AG08395 (cell line): ENCODE data around the gene PIAS4.

Experiments
- DNase-seq: peaks from one replicate; pipeline ENCODE4 v3.0.0; 2012; ENCODE audit warnings: mixed read lengths, low spot score

Gene PIAS4

DNA sequence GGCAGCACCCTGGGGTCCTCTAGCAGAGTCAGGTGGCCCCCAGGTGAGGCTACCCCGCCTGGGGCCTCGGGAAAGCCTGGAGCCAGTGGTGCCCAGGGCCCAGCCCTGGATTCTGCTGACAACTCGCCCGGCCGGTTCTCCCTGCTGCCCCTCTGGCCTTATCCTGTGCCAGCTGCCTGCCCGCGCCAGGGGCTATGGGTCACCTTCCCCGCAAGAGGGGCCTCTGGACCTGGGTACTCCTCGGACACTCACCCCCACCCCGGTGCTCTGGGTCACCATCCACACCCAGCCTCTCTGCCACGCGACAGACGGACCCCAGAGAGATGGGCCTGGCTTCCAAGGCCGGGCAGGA, 35.2 kb downstream of the PIAS4 start:
- DNase-seq: no peak

DNA sequence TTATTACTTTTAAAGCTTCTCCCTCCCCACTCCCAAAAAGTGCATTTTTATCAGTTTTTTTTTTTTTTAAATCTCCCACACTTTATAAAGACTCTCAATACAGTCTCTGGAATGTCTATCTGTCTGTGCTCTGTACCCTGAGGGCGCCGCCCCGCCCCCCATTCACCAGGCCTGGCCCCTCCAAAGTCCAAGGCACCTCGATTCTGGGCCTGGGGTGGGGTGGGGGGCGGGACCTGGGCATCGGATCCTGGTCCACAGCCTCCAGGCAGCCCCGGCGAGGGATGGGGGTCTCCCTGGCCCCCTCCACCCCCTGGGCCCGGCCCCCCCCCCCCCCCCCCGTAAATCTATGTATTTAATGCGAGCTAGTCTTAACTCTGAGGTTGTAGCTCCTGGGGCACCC, 35.9 kb downstream of the PIAS4 start:
- no peak for DNase-seq

DNA sequence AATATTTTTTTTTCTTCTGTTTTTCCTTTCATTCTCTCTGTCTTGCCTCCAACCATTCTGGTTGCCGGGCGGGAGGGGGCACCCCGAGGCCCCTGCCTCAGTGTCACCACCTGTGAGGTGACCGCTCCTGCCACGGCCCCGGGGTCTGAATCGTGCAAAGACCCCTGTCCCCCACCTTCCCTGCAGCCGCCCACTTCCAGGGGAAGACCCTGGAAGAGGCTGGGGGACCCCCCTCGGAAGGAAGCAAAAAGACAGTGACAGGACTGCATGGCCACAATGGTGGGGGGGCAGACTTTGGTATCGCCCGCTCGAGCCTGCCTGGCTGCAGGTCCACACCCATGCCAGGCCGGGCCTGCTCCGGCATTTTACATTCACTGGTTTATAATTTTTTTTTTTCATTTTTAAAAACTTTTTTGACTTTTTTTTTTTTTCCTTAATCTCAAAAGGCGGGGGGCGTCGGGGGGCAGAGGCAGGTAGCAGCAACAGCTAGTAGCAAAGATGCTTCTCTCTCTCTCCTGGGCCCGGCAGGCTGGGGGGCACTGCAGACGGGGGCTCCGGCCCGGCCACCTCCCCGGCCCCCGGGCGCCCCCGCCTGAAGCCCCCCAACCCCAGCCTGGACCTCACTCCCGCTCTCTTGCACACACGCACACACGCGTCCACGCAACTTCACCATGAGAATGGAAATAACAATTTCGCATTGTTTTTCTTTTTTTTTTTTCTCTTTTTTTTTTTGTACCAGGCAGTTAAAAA, 36.6 kb downstream of the PIAS4 start:
- no peak for DNase-seq

DNA sequence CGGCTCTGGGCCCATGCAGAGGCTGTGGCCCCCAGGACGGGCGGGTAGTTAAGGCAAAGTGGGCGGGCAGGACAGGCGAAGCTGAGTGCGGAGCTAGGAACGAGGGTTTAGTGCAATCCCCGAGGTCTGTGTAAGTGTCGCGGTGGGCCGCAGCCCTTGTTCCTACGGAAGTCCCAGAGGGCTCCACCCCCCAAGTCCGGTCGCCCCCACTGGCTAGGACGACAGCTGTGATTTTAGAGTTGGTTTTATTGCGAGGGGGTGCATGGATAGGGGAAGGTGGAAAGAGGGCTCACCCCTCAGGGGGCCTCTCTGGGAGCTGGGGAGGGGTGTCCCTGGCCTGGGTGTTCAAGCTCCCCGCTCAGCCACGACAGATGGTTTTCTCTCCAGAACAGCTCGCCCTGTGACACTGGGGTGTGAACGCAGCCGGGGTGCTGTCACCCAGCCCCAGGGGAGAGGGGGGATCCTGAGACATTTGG, 37.5 kb downstream of the PIAS4 start:
- DNase-seq: no peak

DNA sequence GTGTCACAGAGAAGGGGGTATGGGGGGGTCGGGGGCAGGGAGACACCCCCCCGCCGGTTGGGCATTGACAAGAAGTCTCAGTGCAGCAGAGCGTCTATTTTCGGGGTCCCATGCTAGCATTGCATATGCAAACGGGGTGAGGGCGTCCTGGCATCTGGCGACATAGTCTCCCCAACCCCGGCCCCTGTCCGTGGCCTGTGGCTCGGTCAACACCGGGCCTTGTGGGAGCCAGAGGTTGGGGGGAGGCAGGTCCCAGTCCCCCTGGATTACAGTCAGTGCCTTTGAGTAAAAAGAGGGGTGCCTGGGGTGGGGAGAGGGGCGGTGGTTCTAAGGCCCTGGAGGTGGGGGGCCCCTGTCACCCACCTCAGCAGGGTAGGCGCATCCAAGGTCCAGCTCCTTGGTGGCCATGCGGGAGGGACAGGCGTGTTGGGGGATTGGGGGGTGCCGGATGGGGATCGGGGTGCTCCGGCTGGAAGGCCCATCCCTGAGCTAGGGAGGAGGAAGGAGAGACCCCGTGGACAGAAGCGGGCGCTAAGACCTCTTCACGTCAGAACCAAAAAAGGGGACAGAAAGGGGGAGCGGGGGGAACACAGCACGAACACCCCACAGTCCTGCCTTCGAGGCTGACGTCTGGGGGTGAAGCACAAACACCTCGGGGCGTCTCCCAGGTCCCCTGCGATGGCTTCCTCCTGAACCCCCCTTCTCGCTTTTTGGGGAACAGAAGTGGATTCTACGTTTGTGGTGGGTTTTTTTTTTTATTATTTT, 38.2 kb downstream of the PIAS4 start:
- DNase-seq: no peak

DNA sequence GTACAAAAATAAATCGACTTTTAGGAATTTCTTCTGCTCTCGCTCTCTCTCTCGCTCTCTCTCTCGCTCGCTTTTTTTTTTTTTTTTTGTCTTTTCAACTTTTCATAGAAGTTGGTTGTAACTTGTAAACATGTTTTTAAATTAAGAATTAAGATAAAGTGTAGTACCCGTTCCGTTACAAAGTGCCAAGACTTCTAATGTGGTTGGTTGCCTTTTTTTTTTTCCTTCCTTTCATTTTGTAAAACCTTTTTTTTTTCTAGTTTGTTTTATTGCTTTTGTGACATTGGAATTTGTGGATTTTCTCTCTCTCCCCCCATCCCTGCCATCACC, 38.8 kb downstream of the PIAS4 start:
- no peak for DNase-seq

DNA sequence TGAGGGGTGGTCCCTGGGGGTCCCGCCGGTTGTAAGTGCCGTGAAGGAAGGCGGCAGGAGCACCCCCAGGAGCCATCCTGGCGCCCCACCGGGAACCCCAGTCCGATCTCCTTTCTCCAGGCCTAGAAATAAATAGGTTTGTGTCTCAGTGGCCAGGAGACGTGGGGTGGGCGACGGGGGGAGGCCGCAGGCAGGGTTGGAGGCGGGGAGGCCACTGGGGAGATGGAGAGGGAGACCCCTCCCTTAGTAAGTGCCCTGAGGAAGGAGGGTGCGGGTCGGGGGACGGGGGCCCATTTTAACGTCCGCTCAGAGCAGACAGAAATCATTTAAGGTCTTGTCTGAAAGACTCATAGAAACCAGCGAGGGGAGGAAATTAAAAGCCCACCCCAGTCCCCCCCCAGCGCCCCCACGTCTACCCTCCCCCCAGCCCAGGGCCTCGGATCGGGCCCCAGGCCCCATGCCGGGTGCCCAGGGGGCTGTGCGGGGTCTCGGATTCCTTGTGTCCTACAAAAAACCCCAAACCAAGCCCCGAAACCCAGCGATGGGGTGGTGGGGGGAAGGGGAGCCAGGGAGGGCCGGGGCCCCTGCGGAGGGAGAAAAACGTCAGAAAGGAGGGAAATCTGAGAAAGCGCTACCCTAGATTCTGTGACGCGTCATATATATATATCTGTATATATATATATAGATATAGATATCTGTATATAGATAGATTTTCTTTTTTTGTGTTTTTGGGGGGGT, 39.6 kb downstream of the PIAS4 start:
- DNase-seq: no peak

DNA sequence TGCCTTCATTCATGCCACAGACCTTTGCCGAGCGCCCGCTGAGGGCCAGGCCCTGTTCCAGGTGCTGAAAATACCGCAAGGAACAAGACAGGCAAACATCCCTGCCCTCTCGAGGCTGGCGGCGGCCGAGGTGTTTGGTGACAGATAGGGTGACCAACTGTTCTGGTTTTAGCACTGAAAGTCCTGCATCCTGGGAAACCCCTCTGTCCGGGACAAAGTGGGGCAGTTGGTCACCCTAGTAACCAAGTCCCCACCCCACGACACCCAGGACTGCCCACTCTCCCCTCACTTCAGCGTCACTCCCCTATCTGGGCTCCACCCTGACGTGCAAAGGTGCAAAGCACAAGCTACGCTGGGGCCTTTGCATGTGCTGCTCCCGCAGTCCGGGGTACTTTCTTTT, 41.9 kb downstream of the PIAS4 start:
- DNase-seq: no peak

DNA sequence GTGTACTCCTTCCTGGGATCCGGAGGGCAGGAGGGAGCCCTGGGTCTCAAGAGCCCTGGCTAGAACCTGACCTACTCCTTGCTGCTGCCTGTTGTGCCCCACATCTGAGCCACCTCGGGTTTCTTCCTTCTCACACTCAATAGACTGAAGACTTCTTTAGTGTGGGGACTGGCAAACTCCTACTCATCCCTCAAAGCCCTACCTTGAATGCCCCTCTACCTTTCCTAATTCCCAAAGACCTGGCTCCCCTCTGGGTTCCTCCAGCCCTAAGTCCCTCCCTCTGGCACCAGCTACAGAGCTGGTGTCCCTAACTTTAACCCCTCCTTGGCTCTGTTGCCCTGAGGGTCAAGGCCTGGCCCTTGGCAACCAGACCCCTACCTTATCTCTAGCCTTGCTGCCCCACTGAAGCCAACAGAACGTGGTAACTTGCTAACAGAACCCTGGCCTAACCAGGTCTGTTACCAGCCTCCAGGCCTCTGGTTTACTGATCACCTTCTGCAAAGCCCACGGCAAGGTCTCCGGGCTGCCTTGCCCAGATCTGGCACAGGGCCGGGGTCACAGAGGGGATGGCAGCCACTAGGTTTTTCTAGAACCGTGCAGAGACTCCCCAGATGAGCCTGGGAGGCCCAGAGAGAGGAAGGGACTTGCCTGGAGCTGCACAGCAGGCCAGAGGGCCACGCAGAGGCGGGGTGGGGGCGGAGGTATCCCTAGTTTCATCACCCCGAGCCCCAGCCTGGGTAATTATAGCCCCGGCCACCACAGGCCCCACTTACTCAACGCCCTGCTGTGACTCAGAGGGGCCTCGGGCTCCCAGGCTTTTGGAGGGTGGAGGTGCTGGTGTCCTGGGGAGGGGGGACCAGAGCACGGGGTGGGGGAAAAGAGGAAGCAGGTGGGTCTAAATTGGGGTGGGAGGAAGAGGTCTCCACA, 43.9 kb downstream of the PIAS4 start:
- peak; percentile 79 for DNase-seq

DNA sequence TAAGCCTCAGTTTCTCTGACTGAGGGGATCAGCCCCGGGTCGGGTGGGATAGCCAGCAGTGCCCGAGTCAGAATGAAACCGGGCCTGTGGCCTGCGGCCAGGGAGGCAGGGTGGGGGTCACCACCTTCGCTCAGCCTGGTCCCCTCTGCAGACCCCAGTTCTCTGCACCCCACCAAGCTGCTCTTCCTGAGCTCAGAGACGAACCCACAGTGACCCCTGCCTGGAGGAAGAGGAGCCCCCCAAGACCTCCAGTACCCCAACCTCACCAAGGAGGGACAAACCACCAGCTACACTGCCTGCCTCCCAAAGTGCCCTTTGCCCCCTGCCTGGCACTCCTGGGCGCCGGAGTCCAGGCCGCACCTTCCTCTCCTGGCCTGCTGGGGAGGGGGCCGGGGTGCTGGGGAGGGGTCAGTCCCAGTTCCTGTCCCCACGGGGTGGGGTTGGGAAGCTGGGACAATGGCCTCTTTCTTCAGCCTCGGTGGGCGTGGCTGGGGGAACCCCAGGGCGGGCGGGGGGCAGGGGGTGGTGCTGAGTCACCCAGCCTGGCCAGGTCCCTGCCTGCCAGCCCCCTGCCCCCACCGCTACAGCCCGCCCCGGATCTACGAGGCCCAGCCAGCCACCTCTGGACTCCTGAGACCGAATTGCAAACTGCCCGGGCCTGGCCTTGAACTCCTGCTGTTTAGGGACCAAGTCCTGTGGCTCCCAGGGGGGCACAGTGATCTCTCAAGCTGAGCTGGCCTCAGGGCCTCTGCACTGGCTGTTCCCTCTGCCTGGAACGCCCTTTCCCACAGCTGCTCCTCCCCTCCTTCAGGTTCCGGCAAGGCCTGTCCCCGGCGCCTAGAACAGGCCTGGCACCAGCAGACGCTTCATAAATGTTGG, 44.8 kb downstream of the PIAS4 start:
- peak; percentile 57 for DNase-seq

DNA sequence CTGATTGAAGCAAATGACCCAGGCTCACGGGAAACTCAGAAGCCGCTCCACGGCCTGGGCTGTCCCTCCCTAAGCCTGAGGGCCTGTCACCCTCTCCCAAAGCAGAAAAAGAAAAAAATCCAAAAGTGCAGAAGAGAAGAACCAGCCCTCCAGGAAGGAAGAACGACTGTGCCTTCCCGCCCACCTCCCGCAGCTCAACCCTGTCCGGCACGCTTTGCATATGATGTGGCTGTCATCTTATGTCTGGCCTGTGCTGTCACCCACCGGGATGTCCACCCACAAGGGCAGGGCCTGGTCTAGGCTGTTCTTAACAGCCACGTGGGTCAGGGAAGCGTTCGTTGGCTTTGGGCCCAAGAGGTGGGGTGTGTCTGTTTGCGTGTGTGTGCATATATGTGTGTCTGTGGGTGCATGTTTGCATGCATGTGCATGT, 45.5 kb downstream of the PIAS4 start:
- DNase-seq: no peak

DNA sequence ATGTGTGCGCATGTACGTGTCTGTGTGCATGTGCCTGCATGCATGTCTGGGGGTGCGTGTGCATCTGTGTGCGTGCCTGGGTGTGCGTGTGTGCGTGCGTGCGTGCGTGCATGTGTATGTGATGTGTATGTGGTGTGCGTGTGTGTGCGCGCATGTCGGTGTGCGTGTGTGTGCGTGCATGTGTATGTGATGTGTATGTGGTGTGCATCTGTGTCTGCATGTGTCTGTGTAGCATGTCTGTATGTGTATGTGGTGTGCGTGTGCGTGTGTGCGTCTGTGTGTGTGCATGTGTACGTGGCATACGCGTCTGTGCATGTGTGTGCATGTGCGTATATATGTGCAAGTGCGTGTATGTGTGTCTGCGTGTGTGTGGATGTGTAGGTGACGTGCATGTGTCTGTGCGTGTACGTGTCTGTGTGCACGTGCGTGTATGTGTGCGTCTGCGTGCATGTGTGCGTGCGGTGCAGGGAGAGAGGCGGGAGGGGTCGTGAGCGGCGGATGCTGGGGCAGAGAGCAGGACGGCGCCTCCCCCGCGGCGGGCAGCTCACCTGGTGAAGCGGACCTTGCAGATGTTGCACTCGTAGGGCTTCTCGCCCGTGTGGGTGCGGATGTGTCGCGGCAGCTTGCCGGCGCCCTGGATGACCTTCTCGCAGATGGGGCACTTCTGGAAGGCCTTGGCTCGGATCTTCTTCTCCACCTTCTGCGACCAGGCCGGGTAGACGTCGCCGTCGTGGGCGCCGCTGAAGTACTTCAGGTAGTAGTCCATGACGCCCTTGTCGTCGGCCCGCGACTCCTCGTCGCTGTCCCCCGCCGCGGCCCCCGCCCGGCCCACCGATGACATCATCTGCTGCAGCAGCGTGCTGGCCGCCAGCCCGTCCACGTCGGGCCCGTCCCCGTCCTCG, 46.1 kb downstream of the PIAS4 start:
- DNase-seq: no peak

DNA sequence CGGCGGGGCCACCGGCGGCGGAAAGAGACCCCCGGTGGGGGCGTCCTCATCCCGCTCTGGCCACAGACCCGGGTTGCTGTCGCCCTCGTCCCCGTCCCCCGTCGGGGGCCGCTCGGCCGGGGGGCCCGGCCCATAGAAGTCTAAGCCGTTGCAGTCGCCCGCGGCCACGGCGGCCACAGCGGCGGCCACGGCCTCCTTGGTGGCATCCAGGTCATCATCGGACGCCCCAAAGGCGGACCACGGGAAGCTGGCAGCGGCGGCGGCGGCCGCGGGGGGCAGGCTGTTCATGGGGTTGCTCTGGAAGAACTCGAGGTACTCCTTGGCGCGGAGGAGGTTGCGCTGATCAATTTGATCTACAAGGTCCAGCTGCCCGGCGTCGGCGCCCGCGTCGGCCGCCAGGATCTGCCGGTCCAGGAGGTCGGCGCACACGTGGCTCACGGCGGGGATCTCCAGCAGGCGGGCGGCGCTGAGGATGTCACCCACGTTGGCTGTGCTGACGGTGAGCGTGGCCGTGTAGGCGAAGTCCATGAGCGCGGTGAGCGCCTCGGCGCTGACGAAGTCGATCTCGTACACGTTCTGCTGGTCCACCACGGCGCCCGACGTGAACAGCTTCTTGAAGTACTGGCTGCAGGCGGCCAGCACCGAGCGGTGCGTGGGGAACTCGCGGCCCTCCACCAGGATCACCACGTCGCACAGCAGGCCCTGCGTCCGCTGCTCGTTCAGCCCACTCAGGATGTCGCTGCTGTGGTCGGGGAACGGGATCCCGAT, 47.1 kb downstream of the PIAS4 start:
- no peak for DNase-seq

DNA sequence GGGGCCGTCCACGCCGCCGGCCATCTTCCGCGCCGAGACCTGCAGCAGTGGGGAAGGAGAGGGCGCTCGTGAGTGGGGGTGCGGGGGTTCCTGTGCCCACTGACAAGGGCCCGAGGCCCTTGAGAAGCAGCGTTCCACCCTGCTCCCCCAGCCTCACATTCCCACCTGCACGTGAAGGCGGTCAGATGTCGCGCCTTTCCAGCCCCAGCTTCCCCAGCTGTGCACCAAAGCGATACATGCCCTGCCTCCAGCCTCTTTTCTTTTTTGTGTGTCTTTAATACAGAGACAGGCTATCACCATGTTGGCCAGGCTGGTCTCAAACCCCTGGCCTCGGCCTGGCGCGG, 47.6 kb downstream of the PIAS4 start:
- no peak for DNase-seq

DNA sequence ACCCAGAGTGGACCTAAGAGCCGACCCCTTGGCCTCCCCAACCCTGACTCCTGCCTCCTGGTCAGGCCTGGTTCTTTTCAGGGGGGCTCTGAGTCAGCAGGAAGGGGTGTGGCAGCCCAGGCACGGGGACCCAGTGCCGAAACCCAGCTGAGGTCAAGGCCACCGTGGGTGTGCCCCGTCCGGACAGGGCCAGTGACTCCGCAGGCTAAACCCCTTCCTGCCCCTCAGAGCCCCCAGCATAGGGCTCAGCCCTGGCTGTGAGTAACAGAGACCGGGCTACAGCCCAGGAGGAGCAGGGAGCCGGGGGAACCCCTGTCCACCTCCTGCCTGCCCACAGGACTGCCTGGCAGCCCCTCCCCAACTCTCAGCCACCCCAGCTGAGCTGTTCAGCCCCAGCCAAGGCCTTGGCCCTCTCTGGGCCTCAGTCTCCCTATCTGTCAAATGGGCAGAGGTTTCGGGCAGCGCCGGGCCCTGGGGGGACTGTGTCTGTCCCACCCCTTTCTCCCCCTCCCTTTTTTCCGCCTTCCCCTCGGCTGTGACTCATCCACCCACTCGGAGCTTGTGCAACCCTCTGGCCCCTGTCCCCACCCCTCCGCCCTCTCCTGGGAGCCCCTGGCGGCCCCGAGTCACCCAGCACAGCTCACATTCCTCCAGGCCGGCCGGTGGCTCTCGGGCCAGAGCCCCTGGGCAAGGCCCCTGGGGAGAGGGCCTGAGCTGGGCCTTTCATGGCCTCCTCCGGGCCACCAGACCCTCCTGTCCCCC, 50.6 kb downstream of the PIAS4 start:
- peak; percentile 97 for DNase-seq

DNA sequence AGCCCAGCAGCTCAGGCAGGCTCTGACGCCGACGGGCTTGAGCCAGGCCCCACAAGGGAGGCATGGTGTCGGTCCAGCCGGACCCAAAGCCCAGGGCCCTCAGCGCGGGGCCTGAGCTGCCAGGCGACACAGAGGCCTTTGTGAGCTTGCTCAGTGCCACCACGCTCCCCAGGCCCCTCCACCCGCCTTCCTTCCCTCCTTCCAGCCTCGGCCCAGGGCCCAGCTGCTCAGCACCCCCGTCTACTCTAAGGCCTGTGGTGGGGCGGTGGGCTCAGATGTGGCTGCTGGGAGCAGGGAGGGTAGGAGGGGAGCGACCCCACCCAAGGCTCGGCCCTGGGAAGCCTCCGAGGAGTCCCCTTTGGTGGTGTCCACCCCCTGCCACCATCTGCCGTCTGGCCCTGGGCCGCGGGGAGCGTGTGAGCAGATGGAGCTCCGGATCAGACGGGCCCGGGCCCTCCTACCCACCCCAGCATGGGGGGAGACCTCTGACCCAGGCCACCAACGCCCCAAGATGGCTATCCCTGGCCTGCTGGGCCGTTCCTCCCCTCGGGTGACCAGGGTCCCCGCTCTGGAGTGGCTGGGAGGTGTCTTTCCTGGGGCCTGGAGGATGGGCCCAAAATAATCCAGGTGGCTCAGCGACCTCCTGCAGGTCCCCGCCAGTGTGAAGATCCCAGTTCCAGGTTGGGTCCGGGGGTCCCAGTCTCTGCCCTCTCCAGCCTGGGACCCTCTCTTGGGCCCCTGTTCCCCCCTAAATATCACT, 51.3 kb downstream of the PIAS4 start:
- DNase-seq: no peak

DNA sequence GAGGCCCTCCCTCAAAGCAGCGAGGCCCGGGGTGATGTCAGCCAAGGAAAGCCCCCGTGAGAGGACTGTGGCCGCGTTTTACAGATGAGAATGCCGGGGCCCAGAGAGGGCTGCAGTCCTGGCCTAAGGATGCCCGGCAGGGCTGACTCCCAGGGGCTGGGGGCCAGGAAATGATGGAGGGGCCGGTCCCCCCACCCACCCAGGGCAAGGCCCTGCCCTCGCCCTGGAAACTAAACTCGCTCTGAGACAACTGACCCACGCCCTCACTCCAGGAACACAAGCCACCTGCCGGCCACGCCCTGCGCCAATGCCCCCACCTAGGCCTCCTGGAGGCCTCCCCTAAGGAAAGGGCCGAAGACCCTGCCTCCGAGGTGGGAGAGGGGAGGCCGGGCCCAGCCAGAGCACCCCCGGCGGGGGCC, 51.9 kb downstream of the PIAS4 start:
- no peak for DNase-seq
